ENCODE data around the gene TSLP.

TSLP gene

DNA sequence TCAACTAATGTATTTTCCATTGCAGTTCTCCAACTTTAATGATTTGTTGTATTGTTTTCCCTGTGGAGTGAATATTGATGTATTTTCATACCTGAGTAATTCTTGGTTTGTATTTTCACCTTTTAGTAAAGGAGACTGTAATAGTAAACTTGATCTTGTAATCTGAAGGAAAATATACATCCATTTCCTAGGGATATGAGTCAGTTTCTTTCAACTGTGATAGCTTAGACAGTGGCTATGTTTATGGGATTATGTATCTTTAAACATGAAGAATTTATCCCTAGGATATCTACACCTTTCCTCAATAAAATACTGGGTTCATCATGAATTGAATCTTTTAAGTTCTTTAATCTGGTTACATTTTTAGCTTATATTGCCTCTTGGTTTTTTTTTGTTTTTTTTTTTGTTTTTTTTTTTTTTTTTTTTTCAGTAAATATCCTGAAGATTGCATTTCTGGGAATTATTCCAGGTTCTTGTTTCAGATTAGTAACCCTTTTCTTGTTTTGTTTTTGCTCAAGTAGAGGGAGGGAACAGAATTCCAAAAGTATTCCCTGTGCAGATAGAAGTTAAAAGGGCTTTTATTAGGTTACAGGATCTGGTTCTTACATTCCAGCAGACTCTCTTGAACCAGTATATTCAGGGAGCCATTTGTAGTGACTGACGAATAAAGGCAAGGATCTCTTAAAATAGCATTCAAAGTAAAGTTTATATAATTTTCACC is 27.7 kb downstream of the TSLP start:
- no peak for DNase-seq

DNA sequence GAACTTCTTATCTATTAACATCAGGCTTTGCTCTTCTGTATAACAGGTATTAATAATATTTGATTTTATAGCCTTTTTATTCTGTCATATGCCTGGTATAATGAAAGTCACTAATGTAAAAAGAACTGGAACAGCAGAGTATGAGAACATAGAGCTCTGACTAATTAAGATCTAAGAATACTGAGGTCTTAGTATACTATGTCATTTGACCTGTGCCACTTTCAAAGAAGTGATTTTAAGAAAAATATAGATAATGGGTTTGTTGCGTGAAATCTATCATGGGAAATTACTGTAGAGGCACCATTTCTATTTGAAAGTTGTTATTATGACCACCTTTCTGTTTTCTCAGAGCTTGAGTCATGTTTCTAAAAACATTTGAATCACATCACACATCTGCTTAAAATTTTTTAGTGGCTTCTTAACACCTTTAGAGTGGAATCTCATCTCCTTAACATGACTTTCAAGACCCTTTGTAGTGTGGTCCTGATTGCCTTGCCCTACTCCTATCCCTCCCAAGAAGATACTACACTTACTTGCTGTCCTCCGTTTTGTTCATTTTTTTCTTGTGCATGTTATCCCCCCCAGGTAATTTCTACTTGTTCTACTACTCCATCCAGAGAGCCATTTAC is 34.9 kb downstream of the TSLP start:
- DNase-seq = no peak

DNA sequence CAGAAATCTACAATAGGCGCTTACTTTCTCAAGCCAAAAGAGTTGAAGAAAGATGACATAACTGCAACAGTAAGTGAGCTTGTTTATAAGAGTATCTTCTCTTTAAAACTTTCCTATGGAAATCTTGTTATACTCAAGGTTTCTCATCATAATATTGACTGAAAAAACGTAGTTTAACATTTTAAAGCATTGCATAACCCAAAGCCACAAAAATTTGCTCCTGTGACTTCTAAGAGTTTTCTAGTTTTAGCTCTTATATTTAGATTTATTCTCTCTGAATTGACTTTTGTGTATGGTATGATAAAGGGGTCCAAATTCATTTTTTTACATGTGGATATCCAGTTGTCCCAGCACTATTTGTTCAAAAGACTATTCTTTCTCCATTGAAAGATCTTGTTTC is 35.9 kb downstream of the TSLP start:
- DNase-seq = no peak

DNA sequence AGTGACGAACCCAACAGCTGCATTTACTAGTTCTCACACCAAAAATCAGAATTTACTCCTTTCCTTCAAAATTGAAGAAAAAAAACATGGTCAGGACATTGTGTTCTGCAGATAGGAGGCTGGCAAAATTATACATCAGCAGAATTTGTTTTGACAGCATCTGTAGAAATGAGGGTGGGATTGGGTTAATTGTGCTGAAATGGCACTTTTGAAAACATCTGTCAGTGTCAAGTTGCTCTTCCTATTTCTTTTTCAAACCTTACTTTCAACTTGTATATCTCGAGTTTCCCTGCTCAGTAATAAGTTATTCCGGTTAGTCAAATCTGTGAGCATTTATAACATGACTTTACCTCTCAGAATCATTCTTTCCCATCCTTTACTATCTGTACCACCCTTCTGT is 40.4 kb downstream of the TSLP start:
- DNase-seq = no peak

DNA sequence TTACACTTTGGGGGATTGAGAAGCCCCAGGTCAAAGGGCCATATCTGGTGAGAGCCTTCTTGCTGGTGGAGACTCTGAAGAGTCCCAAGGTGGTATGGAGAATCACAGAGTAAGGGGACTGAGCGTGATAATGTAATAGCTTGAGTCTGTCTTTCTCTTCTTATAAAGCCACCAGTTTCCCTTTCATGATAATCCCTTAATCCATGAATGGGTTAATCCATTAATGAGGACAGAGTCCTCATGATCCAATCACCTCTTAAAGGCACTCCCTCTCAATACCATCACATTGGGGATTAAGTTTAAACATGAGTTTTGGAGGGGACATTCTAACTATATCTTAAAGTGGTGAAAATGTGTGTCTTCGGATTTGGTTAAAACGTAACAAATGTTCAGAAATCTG is 42.2 kb downstream of the TSLP start:
- DNase-seq = no peak

DNA sequence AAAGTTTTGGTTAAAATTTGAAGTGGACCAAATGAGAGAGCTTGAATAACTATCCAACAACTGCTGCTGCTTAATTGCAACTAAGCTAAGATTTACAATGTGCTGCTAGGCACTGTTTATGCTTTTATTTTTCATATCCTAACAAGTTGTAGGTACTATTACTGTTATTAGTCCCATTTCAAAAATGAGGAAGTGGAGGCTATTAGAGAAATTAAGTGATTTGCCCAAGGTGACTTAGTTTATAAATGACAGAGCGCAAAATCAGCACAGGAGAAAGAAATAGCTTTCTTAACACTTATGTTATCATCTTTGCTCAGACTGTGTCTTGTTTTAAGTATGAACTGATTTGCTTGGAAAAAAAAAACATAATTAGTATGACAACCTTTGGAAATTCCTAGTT is 43.7 kb downstream of the TSLP start:
- no peak for DNase-seq

DNA sequence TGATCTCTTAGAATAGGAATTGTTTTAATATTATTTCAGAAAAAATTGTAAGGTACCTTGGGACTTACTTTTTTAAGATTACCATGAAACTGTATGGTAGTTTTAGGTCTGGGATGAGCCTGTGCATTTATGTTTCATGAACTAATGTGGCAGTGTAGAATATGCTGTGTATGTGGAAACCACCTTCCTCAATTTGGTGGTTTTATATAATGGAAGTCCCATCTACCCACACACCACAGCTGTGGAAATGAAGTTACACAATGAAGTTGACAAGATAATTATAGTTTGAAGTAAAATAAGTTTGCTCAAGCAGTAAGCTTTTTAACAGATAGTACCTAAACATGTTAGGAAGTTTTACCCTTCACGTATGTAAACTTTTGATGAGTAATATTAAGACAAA is 45.0 kb downstream of the TSLP start:
- no peak for DNase-seq

DNA sequence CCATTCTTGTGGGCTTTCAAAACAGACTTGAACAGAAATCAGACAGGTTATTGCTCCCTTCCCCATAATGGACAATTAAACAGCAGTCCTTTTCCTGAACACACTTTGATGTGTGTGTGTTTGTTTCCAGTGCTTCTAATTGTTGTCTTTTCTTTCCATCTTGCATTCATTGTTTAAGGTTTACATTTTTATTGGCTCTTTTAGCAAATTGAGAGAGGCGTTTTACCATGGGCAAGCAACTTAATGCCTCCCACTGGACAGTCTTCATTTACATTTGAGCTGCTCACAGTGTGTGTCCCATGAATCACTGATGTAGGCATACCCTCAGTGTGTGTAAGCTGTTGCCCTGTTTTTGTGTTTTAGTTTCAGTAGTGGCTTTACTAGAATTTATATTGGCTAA is 45.6 kb downstream of the TSLP start:
- no peak for DNase-seq

DNA sequence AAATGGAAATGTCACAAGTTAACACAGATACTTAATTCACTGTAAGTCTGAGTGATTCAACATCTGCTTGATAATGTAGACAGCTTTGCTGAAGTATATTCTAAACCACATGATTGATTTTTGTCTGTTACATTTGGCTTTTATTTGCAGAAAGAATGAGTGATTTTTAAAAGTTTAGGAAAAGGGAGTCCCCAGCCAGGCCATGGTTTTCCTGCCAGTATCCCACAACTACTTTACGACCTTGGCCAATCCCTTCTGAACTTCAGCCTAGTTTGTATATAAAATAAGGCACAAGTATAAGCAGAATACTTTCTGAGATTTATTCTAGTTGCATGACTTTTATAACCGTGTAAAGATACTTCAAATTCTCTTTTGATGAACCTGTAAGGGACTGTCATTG is 47.7 kb downstream of the TSLP start:
- DNase-seq = no peak

DNA sequence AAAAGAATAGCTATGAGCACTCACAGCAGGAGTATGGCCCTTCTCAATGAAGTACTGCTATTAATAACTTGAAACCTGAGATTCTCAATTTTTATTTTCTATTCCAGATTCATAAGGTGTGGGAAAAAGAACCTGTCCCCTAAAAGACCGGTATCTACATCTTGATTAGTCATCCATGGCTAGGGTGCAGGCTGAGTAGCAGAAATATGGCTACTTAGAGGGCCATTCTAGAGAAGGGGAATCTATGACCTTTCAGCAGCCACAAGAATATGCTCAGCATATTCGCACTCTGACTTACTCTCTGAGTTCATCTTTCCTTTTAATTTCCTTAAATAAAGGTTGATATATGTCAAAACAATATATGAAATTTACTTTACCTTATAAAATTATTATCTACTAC is 48.3 kb downstream of the TSLP start:
- DNase-seq = no peak

DNA sequence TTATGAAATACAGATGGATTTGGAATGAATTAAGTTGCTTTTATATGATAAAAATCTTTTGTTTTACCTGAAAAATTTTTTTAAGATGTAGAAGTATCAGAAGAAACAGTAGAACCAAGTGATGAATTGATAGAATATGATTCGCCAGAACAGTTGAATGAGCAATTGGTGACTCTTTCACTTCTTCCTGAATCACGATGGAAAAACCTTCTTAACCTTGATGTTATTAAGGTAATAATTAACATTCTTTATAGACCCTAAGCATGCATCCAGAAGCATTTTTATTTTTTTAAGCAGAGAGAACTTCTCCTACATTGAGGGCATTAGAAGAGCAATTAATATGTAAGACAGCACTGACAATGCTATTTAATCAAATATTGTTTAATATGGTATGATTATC is 49.4 kb downstream of the TSLP start:
- no peak for DNase-seq

DNA sequence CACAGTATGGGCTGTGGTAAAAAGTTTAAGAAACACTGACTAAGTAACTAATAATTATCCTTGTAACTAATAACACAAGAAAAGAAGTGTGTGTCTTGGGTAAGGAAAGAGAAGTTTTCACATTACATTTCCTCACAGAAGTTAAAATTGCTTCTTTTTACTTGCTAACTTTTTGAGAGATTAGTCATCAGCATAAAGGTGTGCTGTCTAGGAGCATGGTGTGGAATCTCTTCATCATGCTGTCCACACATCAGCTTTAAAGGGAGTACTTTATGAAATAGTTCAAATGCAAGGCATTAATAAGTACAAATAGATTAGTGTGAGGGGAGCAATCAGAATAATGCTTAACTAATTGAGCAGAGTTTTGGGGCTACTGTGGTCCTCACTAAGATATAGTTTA is 50.4 kb downstream of the TSLP start:
- no peak for DNase-seq

DNA sequence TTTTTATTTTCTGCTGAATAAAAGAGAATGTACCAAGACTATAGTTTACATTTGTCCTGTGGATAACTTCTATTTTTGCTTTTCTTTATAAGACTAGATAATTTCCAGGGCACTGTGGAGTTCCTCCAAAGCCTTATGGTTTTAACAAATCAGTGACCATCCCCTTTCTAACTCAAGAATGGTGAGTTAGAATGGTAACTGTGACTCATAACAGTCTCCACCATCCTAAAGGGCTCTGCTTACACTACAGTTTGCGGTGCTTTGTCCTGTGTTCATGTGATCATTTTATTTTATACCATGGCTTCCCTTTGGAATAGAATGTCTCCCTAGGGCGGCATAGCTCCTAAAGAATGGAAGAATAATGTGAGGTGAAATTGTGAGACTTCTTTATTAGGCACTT is 50.9 kb downstream of the TSLP start:
- DNase-seq = no peak

DNA sequence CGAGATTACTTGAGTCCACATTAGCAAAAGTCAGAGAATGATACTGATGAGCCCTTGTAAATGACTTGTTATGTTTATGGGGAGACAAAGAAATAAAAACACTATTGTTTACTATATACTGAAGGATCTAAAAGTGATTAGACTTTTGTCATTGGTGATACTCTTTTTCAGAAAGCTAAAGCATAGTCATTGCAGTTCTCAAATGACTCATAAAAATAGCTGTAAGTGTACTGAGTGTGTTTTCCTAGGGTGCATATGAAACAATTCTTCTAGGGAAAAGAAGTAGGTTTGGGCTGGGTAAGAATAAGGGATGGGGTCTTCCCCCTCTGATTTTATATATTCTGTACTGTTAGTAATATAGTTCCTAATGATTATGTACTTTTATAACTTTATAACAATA is 53.3 kb downstream of the TSLP start:
- no peak for DNase-seq

DNA sequence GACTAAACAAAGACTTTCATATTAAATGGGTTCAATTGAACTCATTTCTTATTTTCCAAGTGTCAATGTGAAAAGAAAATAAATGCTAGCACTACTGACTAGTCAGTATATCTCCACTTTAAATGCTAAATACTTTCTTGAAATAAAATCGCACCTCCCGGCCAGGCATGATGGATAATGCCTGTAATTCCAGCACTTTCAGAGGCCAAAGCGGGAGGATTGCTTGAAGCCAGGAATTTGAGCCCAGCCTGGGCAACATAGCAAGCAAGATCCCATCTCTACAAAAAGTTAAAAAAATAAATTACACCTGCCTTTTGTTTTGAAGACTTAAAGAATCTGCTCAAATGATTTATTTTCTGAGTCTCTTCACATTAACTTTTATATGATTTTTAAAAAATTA is 55.4 kb downstream of the TSLP start:
- DNase-seq = no peak
